Neuronal stem cell (in vitro differentiated cells): ENCODE measurements around the gene TPRA1.
A peak's percentile ranks its signal among the peaks of the same experiment; 100 is the strongest.

Source experiments
- DNase-seq: peaks from one replicate; pipeline ENCODE4 v3.0.0-alpha.2; 2013; ENCODE audit warnings: low spot score
- H2AFZ ChIP-seq: one replicate; pipeline ENCODE4 v1.6.1; 2013; ENCODE audit warnings: mild to moderate bottlenecking, low read length, inconsistent platforms
- H2AK5ac ChIP-seq: 2 replicates; pipeline ENCODE4 v1.6.1; 2013; ENCODE audit warnings: low read depth, mild to moderate bottlenecking, inconsistent platforms, low read length, moderate library complexity, mixed read lengths
- H2BK120ac ChIP-seq: 2 replicates; pipeline ENCODE4 v1.6.1; 2013; ENCODE audit warnings: low read depth, mild to moderate bottlenecking, inconsistent platforms, low read length, moderate library complexity, mixed read lengths
- H2BK12ac ChIP-seq: one replicate; pipeline ENCODE4 v1.6.1; 2013; ENCODE audit warnings: low read length, inconsistent platforms
- H2BK15ac ChIP-seq: 2 replicates; pipeline ENCODE4 v1.6.1; 2013; ENCODE audit warnings: mild to moderate bottlenecking, low read length, inconsistent platforms, mixed read lengths
- H2BK5ac ChIP-seq: one replicate; pipeline ENCODE4 v1.6.1; 2013; ENCODE audit warnings: inconsistent platforms, mild to moderate bottlenecking, low read length, moderate library complexity
- H3K14ac ChIP-seq: one replicate; pipeline ENCODE4 v1.6.1; 2013; ENCODE audit warnings: low read length, inconsistent platforms
- H3K18ac ChIP-seq: 2 replicates; pipeline ENCODE4 v1.6.1; 2013; ENCODE audit warnings: low read length, inconsistent platforms
- H3K23ac ChIP-seq: 2 replicates; pipeline ENCODE4 v1.6.1; 2013; ENCODE audit warnings: low read depth, mild to moderate bottlenecking, mixed read lengths, low read length, inconsistent platforms; ENCODE audit not compliant: poor library complexity
- H3K27ac ChIP-seq: replicated peaks from 3 replicates; pipeline ENCODE4 v1.5.1; 2013; ENCODE audit warnings: low read length, inconsistent platforms
- H3K27me3 ChIP-seq, 3 experiments: 2 replicates each; pipeline ENCODE4 v1.6.1; 2013; ENCODE audit warnings: low read length in 3 of 3, mild to moderate bottlenecking in 2 of 3, inconsistent platforms in 1 of 3, low read depth in 1 of 3, mixed read lengths in 1 of 3, moderate library complexity in 1 of 3; ENCODE audit not compliant: control insufficient read depth in 3 of 3, insufficient read depth in 3 of 3
- H3K36me3 ChIP-seq, 2 donors: replicated peaks in 1 of 2; 2 replicates each; pipeline ENCODE4 v1.6.1; 2013; ENCODE audit warnings: low read length in 2 of 2; ENCODE audit not compliant: control insufficient read depth in 2 of 2, insufficient read depth in 2 of 2
- H3K4ac ChIP-seq: 2 replicates; pipeline ENCODE4 v1.6.1; 2013; ENCODE audit warnings: inconsistent platforms, mild to moderate bottlenecking, low read length, moderate library complexity
- H3K4me1 ChIP-seq, 2 donors: 1 replicate in 1 of 2; 2 replicates in 1 of 2; pipeline ENCODE4 v1.6.1; 2013; ENCODE audit warnings: low read length in 2 of 2, low read depth in 1 of 2; ENCODE audit not compliant: control insufficient read depth in 2 of 2, insufficient read depth in 1 of 2
- H3K4me2 ChIP-seq: one replicate; pipeline ENCODE4 v1.6.1; 2013; ENCODE audit warnings: mild to moderate bottlenecking, low read length, inconsistent platforms; ENCODE audit not compliant: insufficient read depth, poor library complexity, severe bottlenecking
- H3K4me3 ChIP-seq, 2 donors: 2 replicates each; pipeline ENCODE4 v1.5.1; 2013; ENCODE audit warnings: low read length in 2 of 2, mild to moderate bottlenecking in 2 of 2, inconsistent platforms in 1 of 2, moderate library complexity in 1 of 2
- H3K79me1 ChIP-seq: one replicate; pipeline ENCODE4 v1.6.1; 2013; ENCODE audit warnings: low read depth, mild to moderate bottlenecking, inconsistent platforms, low read length, moderate library complexity
- H3K9ac ChIP-seq: one replicate; pipeline ENCODE4 v1.6.1; 2013; ENCODE audit warnings: mild to moderate bottlenecking, low read depth, low read length, inconsistent platforms; ENCODE audit not compliant: poor library complexity
- H3K9me3 ChIP-seq, 2 donors: replicated peaks in 1 of 2; 2 replicates each; pipeline versions ENCODE3 to v1.6.1; 2013; ENCODE audit warnings: low read length in 2 of 2, mild to moderate bottlenecking in 2 of 2, inconsistent platforms in 1 of 2, low read depth in 1 of 2, mixed read lengths in 1 of 2, moderate library complexity in 1 of 2; ENCODE audit not compliant: control insufficient read depth in 2 of 2, insufficient read depth in 1 of 2
- H4K8ac ChIP-seq: one replicate; pipeline ENCODE4 v1.6.1; 2013; ENCODE audit warnings: low read depth, mild to moderate bottlenecking, inconsistent platforms, low read length, moderate library complexity
- H4K91ac ChIP-seq: one replicate; pipeline ENCODE4 v1.6.1; 2013; ENCODE audit warnings: low read length, low read depth, mild to moderate bottlenecking, inconsistent platforms; ENCODE audit not compliant: poor library complexity
- WGBS, 2 donors: extraction: QIAGEN DNeasy Blood & Tissue Kit; methylation state at CpG; one replicate each; pipeline ENCODE4 v1.1.7; 2013; ENCODE audit warnings: missing lambda C conversion rate in 2 of 2, mixed read lengths in 1 of 2; ENCODE audit not compliant: insufficient read length in 2 of 2, insufficient replicate concordance in 1 of 2; ENCODE audit errors: extremely low coverage in 2 of 2; 5-methylcytosine and 5-hydroxymethylcytosine counted together

Gene TPRA1

GRCh38 chr3:127600749-127601456 lies 10.4 kb upstream of the TPRA1 start:
- Histone ChIP-seq H3K18ac (no peak overlapping the region), H4K91ac (no peak overlapping the region), H3K27ac (no peak overlapping the region), H3K9me3 (no peaks in the 10 kb centered on the region), H2AFZ (no peak overlapping the region), H3K4ac (no peak overlapping the region), H2BK12ac (no peak overlapping the region), H3K9ac (peak overlapping the region; percentile 71), H3K27me3 (no peaks in the 10 kb centered on the region), H2BK15ac (no peak overlapping the region), H3K79me1 (peaks cover 12% of the 10 kb centered on the region), H2AK5ac (no peak overlapping the region), H2BK120ac (no peak overlapping the region), H2BK5ac (no peak overlapping the region), H3K14ac (no peak overlapping the region), H3K36me3 (peaks cover 42 to 70% of the 10 kb centered on the region in 2 donors), H3K4me2 (no peak overlapping the region), H4K8ac (no peak overlapping the region), H3K4me1 (peaks cover 16 to 22% of the 10 kb centered on the region in 2 donors), H3K23ac (no peak overlapping the region), H3K4me3 (no peak overlapping the region)
- DNase-seq, result no peak
- no CpG with 5 or more reads among the region's 6 CpGs for WGBS, 2 donors

DNA sequence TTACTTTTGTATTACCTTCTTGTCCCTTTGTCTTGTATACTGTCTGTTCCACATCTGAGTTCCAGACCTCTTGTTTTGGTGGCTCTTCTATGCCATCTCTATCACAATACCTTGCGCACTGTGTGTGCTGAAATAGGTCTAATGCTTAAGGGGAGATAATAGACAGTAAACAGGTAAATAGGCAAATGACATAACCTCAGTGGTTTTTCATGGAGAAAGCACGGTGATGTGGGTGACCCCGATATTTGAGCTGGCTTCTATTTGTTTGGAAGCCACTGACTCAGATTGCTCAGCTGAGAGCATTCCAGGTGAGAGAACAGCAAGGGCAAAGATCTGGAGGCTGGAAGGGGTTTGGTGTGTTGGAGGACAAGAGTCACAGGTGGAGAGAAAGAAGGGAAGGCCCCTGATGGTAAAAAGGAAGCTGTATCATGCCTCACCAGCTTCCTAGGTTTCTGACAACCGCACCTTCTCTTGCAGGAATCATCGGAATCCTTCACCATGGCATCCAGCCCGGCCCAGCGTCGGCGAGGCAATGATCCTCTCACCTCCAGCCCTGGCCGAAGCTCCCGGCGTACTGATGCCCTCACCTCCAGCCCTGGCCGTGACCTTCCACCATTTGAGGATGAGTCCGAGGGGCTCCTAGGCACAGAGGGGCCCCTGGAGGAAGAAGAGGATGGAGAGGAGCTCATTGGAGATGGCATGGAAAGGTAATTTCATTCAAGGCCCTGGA lies 8.5 kb upstream of the TPRA1 start:
- Histone ChIP-seq H3K18ac (no peak overlapping the region), H2AK5ac (peak overlapping the region; percentile 9), H4K91ac (no peak overlapping the region), H3K9ac (peak overlapping the region; percentile 72), H3K27me3 (no peaks in the 10 kb centered on the region), H2AFZ (peak overlapping the region; percentile 88), H3K36me3 (peaks cover 26 to 52% of the 10 kb centered on the region in 2 donors), H2BK15ac (no peak overlapping the region), H3K4me1 (peaks cover 16 to 22% of the 10 kb centered on the region in 2 donors), H3K4ac (no peak overlapping the region), H3K27ac (no peak overlapping the region), H3K23ac (no peak overlapping the region), H2BK5ac (no peak overlapping the region), H4K8ac (no peak overlapping the region), H3K79me1 (peaks cover 7% of the 10 kb centered on the region), H3K4me3 (peak overlapping the region; percentile 73 to 85), H3K9me3 (no peaks in the 10 kb centered on the region), H2BK12ac (no peak overlapping the region), H3K14ac (no peak overlapping the region), H2BK120ac (no peak overlapping the region), H3K4me2 (peak overlapping the region; percentile 92)
- no CpG with 5 or more reads among the region's 14 CpGs for WGBS, 2 donors
- no peak for DNase-seq

- Histone ChIP-seq H3K4me3 (no peak overlapping the region), H3K23ac (no peak overlapping the region), H3K9ac (no peak overlapping the region), H3K79me1 (peaks cover 5% of the 10 kb centered on the region), H4K8ac (no peak overlapping the region), H3K27ac (no peak overlapping the region), H3K18ac (no peak overlapping the region), H3K14ac (no peak overlapping the region), H2BK12ac (no peak overlapping the region), H3K9me3 (no peaks in the 10 kb centered on the region), H3K4me2 (peak overlapping the region; percentile 55), H2BK120ac (no peak overlapping the region), H2BK15ac (no peak overlapping the region), H2AFZ (peak overlapping the region; percentile 88), H3K36me3 (peaks cover 19 to 33% of the 10 kb centered on the region in 2 donors), H2BK5ac (no peak overlapping the region), H2AK5ac (no peak overlapping the region), H3K4me1 (peaks cover 14 to 22% of the 10 kb centered on the region in 2 donors), H3K4ac (no peak overlapping the region), H3K27me3 (no peaks in the 10 kb centered on the region), H4K91ac (no peak overlapping the region)
- WGBS, 2 donors, result no CpG with 5 or more reads among the region's 12 CpGs
- no peak for DNase-seq
These were observed 6.7 kb upstream of the TPRA1 start for GRCh38 chr3:127597020-127597771.

- Histone ChIP-seq H3K4me2 (no peak overlapping the region), H2BK5ac (no peak overlapping the region), H2BK15ac (no peak overlapping the region), H3K36me3 (peaks cover 7 to 14% of the 10 kb centered on the region in 2 donors), H3K9ac (no peak overlapping the region), H3K23ac (no peak overlapping the region), H2AK5ac (no peak overlapping the region), H3K4me3 (no peak overlapping the region), H3K14ac (no peak overlapping the region), H3K18ac (no peak overlapping the region), H3K4ac (no peak overlapping the region), H2BK12ac (no peak overlapping the region), H4K91ac (no peak overlapping the region), H3K4me1 (peaks cover 18 to 20% of the 10 kb centered on the region in 2 donors), H3K9me3 (no peaks in the 10 kb centered on the region), H3K27ac (no peak overlapping the region), H3K27me3 (no peaks in the 10 kb centered on the region), H3K79me1 (peaks cover 2% of the 10 kb centered on the region), H2BK120ac (no peak overlapping the region), H2AFZ (no peak overlapping the region), H4K8ac (no peak overlapping the region)
- DNase-seq, result no peak
- no CpG with 5 or more reads among the region's 4 CpGs for WGBS, 2 donors
These were observed 4.8 kb upstream of the TPRA1 start for GRCh38 chr3:127595303-127595702.
